HTR-8/SVneo (cell line): ENCODE results near the gene RNF31.

ENCODE experiments used
- DNase-seq: peaks from one replicate; pipeline ENCODE4 v3.0.0; 2011; ENCODE audit warnings: low spot score, mixed read lengths; ENCODE audit not compliant: insufficient read length
- FAIRE-seq: peaks from 2 replicates; lab custom pipeline; 2011; peaks lifted over from hg19 to GRCh38; lab: Jason Lieb, UNC

Gene RNF31

GRCh38 chr14:24151404-24152080, 4.2 kb downstream of the RNF31 start:
- FAIRE-seq, result no peak
- no peak for DNase-seq

- DNase-seq (no peak), FAIRE-seq (no peak)
Observed at GRCh38 chr14:24155100-24155499, 7.8 kb downstream of the RNF31 start.

GRCh38 chr14:24156840-24157239, 9.5 kb downstream of the RNF31 start:
- DNase-seq (no peak), FAIRE-seq (no peak)

GRCh38 chr14:24157331-24157730, 10.0 kb downstream of the RNF31 start:
- DNase-seq (no peak), FAIRE-seq (no peak)

GRCh38 chr14:24159777-24160498, 12.6 kb downstream of the RNF31 start:
- no peak for FAIRE-seq
- DNase-seq, result no peak

GRCh38 chr14:24160499-24160849, 13.2 kb downstream of the RNF31 start:
- FAIRE-seq, result no peak
- DNase-seq, result no peak

GRCh38 chr14:24160850-24161804, 13.8 kb downstream of the RNF31 start, which contains the start of gene IRF9:
TSS of gene IRF9 (plus strand) at chr14:24161265. CDS start at chr14:24162145, 880 bp downstream.
- peak; percentile 89 for DNase-seq
- FAIRE-seq, result peak; percentile 31

GRCh38 chr14:24162093-24162492, 14.8 kb downstream of the RNF31 start:
- no peak for FAIRE-seq

GRCh38 chr14:24164518-24164991, 17.3 kb downstream of the RNF31 start:
- no peak for FAIRE-seq
- DNase-seq, result no peak

More at GRCh38 chr14:24162093-24162492, 14.8 kb downstream of the RNF31 start:
- DNase-seq, result no peak

- DNase-seq (no peak), FAIRE-seq (no peak)
Observed at GRCh38 chr14:24165785-24166184, 18.5 kb downstream of the RNF31 start.

- DNase-seq (no peak), FAIRE-seq (no peak)
Observed at GRCh38 chr14:24167469-24168114, 20.3 kb downstream of the RNF31 start.

GRCh38 chr14:24171422-24172260, 24.3 kb downstream of the RNF31 start, which contains the start of gene REC8:
TSS of gene REC8 (plus strand) at chr14:24172080. CDS start at chr14:24172553, 473 bp downstream.
- no peak for FAIRE-seq

GRCh38 chr14:24172261-24172860, 25.1 kb downstream of the RNF31 start:
- DNase-seq (no peak), FAIRE-seq (no peak)

More at GRCh38 chr14:24171422-24172260, 24.3 kb downstream of the RNF31 start, which contains the start of gene REC8:
- DNase-seq, result no peak

- no peak for FAIRE-seq
- no peak for DNase-seq
Observed at GRCh38 chr14:24172871-24173281, 25.6 kb downstream of the RNF31 start.

- DNase-seq (no peak), FAIRE-seq (no peak)
Observed at GRCh38 chr14:24176599-24176998, 29.3 kb downstream of the RNF31 start.

- DNase-seq, result no peak
- no peak for FAIRE-seq
Observed at GRCh38 chr14:24177041-24177825, 29.9 kb downstream of the RNF31 start.

- DNase-seq (no peak), FAIRE-seq (no peak)
Observed at GRCh38 chr14:24177891-24178290, 30.6 kb downstream of the RNF31 start.
